ENCODE measurements around the gene IQCE.
A peak's percentile ranks its signal among the peaks of the same experiment; 100 is the strongest.

The IQCE gene

GRCh38 chr7:2660359-2661095 is 101.7 kb downstream of the IQCE start:
- TF ChIP-seq TAF1 (IDR thresholded peaks at IDR 0.05; ENCODE audit: low read depth) (no peak), NFIC (IDR thresholded peaks at IDR 0.05) (no peak), ZBTB7A (IDR thresholded peaks at IDR 0.05; ENCODE audit: low read depth) (peak; percentile 57; the same call in 1 of the 2 replicates)

- TF ChIP-seq, protein P1, sequence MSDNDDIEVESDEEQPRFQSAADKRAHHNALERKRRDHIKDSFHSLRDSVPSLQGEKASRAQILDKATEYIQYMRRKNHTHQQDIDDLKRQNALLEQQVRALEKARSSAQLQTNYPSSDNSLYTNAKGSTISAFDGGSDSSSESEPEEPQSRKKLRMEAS (IDR thresholded peaks at IDR 0.05): no peak
- TF ChIP-seq EP300 (IDR thresholded peaks at IDR 0.05; ENCODE audit: borderline replicate concordance) (no peak), CREB1 (IDR thresholded peaks at IDR 0.05; ENCODE audit: low read depth) (no peak), REST (IDR thresholded peaks at IDR 0.05; ENCODE audit: low read depth) (no peak), EGR1 (IDR thresholded peaks at IDR 0.05) (no peak), TEAD4 (IDR thresholded peaks at IDR 0.05) (no peak), ZBTB7A (IDR thresholded peaks at IDR 0.05; ENCODE audit: low read depth) (no peak), TCF12 (IDR thresholded peaks at IDR 0.05; ENCODE audit: low read depth) (no peak), NFIC (IDR thresholded peaks at IDR 0.05) (no peak), TAF1 (IDR thresholded peaks at IDR 0.05; ENCODE audit: low read depth) (no peak)
- TF ChIP-seq, protein P2, sequence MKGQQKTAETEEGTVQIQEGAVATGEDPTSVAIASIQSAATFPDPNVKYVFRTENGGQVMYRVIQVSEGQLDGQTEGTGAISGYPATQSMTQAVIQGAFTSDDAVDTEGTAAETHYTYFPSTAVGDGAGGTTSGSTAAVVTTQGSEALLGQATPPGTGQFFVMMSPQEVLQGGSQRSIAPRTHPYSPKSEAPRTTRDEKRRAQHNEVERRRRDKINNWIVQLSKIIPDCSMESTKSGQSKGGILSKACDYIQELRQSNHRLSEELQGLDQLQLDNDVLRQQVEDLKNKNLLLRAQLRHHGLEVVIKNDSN (IDR thresholded peaks at IDR 0.05): no peak
Measured at GRCh38 chr7:2661096-2661449, 102.3 kb downstream of the IQCE start.

DNA sequence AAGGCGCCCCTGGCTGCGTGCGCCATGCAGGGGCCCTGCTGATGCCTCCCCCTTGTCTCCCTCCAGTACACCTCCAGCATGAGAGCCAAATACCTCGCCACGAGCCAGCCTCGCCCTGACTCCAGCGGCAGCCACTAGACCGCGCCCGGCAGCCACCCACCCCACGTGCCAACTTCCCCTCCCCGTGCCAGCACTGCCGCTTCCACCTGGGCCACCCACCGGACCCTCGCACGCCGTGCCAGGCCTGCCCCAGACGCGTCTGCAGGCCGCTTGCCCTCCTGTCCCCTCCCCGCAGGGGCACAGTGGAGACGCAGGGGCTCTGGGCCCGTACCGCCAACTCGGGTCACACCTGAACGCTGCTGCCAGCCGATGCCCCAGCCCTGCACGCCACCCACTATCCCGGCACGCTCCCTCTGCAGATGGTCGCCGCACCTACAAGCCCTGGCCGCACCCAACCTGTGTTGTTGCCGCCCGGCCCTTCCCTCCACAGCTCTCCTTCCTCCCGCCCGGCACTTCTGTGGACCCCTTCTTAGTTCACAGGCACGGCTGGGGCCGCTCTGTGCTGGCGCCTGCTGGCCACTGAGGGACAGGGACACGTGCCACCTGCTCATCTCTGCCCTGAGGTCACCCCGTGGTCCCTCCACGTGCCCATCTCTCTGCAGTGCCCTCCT is 103.0 kb downstream of the IQCE start:
- TF ChIP-seq ZBTB7A (IDR thresholded peaks at IDR 0.05; ENCODE audit: low read depth) (no peak), TEAD4 (IDR thresholded peaks at IDR 0.05) (no peak)

DNA sequence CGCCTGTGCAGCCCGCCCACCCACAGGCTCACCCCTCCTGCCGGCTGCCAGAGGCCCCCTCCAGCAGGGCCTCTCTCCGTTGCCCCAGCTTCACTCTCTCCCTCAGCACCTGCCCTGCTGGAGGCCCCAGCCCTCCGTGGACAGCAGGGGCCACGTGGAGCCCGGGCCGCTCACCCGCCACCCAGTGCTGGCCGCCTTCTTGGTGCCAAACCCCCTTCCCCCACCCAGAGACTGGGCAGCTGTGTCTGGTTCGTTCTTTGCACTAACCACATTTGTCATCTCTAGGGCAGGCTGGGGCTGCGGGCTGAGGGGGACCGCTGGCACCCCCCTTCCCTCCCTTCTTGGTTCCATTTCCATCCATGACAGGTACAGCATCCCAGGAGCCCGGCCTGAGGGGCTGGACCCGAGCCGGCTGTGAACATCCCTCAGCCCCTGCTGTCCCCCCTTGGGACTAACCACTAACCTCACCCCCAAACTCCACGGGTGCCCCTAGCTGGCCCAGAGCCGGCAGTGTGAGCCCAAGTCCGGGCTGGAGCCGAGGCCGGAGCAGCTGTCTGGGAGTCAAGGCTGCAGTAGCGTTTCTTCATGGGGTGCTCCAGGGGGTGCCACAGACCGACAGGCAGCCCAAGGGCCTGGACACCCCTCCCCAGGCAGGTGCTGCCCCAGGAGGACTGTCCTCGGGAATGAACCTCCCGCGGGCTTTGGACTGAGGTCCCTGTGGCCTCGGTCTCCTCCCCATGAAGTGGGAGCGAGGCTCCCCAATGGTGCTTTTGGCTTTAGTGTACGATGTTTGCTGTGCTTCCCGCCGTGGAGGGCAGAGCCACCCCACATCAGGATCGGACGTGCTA is 103.7 kb downstream of the IQCE start:
- no peak for TF ChIP-seq CEBPB (IDR thresholded peaks at IDR 0.05)
- TF ChIP-seq EP300 (IDR thresholded peaks at IDR 0.05; ENCODE audit: borderline replicate concordance): no peak
- TF ChIP-seq, protein P2 (IDR thresholded peaks at IDR 0.05): no peak
- no peak for TF ChIP-seq TEAD4 (IDR thresholded peaks at IDR 0.05)
- no peak for TF ChIP-seq ZBTB7A (IDR thresholded peaks at IDR 0.05; ENCODE audit: low read depth)
- no peak for TF ChIP-seq TCF12 (IDR thresholded peaks at IDR 0.05; ENCODE audit: low read depth)
- no peak for TF ChIP-seq CREB1 (IDR thresholded peaks at IDR 0.05; ENCODE audit: low read depth)
- TF ChIP-seq FOXM1 (IDR thresholded peaks at IDR 0.05; ENCODE audit: borderline replicate concordance, low read depth): no peak
- no peak for TF ChIP-seq REST (IDR thresholded peaks at IDR 0.05; ENCODE audit: low read depth)
- no peak for TF ChIP-seq NFIC (IDR thresholded peaks at IDR 0.05)
- no peak for TF ChIP-seq YY1 (IDR thresholded peaks at IDR 0.05; ENCODE audit: low read depth)
- no peak for TF ChIP-seq TAF1 (IDR thresholded peaks at IDR 0.05; ENCODE audit: low read depth)

- TF ChIP-seq EGR1 (IDR thresholded peaks at IDR 0.05) (no peak), REST (IDR thresholded peaks at IDR 0.05; ENCODE audit: low read depth) (no peak), NFIC (IDR thresholded peaks at IDR 0.05) (no peak)
- TF ChIP-seq, protein P1 (IDR thresholded peaks at IDR 0.05): no peak
Measured at GRCh38 chr7:2663121-2663886, 104.5 kb downstream of the IQCE start.
